NCI-H128 (cell line): Measurements from ENCODE around the gene BAX.

Experiments
- DNase-seq: peaks from one replicate; lab custom pipeline; 2025; ENCODE audit not compliant: unreplicated experiment; lab: John Stamatoyannopoulos, UW

Gene BAX

DNA sequence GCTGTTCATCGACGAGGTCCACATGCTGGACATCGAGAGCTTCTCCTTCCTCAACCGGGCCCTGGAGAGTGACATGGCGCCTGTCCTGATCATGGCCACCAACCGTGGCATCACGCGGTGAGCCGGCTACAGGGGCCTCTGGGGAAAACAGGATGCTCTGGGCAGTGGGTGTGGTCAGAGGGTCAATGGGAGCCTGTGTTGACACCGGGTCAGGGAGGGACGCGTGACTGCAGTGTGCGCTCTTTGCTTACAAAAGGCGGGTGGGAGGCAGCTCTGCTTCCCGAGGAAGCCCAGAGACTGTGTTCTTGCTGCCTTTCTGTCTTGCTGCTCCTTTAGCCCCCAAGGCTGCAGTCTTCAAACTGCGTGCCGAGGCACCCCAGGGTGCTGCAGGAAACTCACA lies 56.5 kb downstream of the BAX start:
- DNase-seq = no peak
